ENCODE data around the gene CLK3.

CLK3 gene

DNA sequence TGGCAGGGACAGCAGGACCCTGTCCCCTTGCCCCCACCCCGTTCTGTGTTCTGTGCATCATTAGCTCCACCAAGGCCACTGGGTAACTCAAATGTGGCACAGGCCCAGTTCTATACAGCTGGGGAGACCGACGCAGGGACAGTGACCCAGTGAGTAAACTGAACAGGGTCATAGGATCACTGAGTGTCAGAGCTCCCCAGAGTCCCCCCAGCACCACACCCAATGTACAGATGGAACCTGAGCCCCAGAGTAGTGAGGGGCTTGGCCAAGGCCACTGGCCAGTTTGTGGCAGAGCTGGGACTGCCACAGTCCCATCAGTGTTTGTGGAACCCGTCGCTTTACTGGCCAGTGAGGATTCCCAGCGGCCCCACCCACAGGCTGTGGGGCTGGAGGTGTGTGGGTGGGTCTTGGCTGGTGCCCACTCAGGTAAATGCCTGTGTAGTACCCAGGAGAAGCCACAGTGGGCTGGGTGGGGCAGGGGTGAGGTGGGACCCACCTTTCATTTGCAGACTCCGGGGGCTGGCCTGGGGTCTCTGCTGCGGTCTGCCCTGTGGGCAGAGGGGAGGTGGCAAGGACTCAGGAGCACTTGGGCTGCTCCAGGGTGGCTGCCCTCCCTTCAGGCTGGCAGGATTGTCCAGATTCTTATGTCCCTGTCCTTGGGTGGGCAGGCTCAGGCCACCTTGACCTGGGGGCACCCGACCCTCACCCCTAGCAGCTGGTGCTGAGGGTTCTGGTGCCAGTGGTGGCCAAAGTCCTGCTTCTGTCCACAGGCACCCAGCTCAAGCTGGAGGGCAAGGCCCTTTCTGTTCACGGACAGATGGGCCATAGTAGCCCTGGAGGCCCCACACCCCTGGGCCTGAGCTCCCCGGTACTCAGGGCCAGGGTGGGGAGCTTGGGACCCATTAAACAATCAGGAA lies 11.6 kb upstream of the CLK3 start:
- DNase-seq: no peak

DNA sequence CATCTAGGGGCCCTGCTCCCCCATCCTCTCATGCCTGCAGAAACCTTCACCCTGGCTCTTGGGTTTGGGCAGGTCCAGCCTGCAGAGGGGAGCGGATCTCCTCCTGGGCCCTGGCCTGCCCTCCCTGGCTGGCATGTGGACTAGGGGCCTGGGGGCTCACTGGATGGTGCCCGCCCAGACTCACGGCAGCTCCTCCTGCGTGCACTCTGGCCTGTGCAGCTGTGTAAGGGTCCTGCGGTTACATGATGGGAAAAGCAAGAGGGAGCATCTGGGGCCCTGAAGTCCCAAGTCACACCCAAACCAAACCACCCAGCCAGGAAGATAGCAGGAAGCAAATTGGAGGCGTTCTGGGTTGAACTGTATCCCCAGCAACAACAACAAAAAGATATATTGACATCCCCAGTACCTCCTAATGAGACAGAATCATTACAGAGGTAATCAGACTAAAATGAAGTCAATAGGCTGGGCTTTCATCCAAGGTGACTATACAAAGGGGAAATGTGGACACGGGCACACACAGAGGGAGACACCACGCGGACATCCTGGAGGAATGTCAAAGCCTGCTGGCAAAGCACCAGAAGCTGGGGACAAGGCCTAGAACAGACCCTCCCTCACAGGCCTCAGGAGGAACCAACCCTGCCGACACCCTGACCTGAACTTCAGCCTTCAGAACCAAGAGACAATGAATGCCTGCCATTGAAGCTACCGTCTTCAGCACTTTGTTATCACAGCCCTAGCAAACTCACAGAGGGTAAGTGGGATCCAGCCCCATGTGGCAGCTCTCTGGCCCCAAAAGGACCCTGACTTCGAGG lies 10.4 kb upstream of the CLK3 start:
- no peak for DNase-seq

DNA sequence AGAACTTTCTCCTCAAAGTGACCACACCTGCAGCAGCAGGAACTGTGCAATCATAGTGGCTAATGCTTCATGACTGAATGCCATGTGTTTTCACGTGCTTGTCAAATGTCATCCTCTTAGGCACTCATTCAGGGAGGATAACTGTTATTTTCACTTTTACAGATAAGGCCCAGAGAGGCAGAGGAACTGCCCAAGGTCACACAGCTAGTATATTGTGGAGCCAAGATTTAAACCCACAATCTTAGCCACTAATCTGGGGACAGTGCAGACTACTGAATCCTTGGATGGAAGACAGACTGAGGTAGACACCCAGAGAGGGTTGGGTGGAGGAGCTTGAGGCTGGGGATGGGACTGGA lies 9.9 kb upstream of the CLK3 start:
- DNase-seq: no peak

GRCh38 chr15:74608786-74609185 lies 6.8 kb upstream of the CLK3 start:
- no peak for DNase-seq

- DNase-seq: no peak
These were observed 5.7 kb upstream of the CLK3 start for GRCh38 chr15:74609938-74610301.

DNA sequence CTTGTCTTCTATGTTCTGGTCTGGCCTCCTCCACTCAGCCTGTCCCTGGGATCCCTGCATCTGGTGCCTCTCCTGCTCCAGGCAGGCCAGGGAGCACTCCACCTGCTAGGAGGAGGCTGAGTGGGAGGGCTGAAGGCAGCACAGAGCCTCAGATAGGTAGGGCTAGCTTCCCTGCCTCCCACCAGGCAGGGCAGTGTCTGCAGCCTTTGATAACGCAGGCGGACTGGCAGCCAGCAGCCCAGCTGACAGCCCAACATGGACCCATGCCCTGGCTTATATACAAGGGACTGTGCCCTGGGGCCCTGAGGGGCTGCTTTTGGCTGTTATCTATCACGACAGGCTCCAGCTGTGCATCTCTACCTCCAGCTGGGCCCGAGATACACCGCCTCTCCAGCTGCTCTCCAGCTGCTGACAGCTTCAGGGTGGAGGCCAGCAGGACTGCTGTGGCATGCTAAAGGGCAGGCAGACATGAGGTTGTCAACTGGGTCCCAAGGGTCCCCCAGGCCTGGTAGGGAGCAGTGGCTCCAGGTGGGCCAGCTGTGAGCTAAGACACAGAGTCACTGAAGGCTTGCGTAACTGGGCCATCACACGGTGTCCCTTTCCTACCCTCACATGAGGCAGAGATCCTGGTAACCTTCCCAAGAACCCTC lies 5.2 kb upstream of the CLK3 start:
- DNase-seq: no peak

DNA sequence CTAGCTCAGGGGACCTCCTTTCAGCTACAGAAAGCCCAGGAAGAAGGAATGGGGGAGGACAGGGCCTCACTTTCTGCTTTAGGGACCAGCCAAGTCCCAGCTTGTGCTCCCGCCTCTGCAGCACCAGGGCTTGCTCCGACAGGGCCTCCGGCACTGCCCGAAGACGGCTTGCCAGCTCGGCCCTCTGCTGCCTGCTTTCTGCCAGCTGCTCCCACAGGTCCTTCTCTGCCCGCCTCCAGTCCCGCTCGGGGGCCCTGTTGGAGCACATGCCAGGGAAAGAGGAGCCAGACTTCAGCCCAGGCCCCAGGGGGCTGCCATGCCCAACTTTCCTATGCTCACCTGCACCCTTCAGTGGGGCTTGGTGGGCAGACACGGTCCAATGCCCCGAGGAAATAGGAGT lies 4.3 kb upstream of the CLK3 start:
- no peak for DNase-seq

GRCh38 chr15:74611834-74612233 lies 3.8 kb upstream of the CLK3 start:
- DNase-seq: no peak

DNA sequence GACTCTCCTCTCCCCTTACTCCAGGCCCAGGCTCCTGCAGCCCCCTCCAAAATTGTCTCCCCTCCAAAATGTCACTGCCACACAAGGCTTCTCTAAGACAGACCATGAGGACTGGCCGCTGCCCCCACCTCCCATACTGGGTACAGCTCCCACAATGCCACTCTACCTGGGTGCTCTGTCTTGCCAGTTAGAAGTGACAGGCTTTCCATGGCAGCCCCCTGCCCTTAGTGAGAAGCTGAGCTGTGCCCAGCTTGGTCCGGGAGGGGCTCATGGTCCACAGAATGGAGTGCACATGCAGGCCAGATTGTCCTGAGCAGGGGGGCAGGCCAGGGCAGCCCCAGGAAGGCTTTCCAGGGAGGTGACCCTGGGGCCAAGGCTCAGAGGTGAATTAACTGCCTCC lies 3.0 kb upstream of the CLK3 start:
- no peak for DNase-seq

DNA sequence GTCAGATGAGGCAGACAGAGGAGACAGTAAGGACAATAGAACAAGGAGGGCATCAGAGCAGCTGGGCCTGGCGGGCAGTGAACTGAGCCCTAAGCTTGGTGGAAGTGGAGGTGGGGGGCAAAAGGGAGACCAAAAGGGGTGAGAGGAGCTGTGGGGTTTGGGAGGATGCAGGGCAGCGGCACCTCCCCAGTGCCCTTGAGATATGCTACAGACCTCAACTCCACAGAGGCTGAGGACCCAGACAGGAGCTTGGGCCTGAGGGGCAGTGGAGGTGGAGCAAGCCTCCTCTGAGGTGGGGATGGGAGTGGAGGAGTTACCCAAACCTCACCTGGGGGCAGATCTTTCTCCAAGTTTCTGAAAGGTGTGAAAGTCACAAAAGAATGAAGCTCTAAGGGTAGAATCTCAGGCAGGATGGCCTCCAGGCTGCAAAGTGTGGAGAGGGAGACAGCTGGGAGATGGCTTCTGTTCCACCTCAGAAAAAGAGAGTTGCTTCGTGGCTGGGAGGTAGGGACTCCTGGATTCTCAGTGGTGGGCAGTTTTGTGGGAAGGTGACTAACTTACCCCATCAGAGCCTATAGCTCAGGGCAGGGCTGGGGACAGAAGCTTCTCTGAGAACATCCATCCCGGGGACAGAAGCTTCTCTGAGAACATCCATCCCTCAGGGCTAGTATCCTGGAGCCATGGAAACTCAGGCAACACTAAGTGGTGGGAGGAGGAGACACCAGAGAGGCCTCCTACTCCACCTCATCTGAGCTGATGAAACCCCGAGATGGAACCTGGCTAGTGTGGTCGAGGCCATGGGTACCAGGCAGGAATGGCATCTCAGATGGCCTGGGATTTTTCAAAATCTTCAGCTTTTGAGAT lies 2.3 kb upstream of the CLK3 start:
- no peak for DNase-seq

- DNase-seq: no peak
These were observed 1.5 kb upstream of the CLK3 start for GRCh38 chr15:74613953-74614743.

DNA sequence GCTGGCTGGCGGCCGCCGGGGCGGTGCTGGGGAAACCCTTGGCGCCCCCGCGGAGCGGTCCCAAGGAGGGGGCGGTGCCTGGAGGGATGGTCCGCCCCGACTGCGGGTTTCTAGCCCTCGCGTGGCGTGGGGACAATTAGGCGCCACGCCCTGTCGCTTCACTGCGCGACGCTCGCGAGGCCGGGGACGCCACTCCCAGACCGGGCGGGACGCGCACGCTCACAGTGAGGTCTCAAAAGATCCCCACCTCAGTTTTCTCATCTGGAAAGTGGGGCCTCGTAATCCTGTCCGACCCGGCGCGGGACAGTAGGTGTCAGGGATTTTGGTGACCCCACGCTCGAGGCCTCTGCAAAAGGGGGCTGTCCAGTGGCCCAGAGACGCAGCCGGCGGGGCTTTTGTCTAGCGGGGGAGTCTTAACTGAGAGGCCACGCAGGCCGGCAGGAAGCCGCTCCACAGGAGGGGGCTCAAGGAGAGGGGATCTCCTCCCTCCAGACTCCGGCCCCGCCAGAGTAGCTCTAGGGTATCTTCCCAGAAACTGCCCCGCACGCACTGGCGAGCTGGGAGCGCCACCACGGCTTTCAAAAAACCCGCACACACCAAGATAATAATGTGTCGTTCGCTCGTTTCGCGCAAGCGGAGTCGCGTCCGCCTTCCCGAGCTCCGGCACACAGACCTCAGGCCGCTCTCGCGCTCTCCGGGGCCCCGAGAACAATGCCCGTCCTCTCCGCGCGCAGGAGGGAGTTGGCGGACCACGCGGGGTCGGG lies 710 bp upstream of the CLK3 start:
- DNase-seq: peak; percentile 94

GRCh38 chr15:74616366-74616939 lies 817 bp downstream of the CLK3 start:
- peak; percentile 77 for DNase-seq

DNA sequence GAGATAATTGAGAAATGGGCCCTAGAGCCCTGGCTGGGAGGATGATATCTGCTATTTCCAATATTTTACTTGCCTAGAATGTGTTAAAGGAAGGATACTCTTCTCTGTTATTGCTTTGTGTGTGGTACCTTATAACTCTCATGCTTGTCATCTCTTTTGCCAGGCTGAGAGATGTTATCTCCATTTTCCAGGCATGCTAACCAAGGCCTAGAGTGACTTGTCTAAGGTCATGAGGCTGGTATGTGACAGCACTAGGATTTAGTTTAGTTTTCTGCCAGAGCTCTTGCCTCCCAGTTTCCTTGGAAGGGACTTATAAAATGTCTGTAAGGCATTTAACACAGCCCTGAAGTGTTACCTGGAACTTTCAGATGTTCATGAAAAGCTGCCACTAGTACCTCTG lies 1.4 kb downstream of the CLK3 start:
- no peak for DNase-seq

DNA sequence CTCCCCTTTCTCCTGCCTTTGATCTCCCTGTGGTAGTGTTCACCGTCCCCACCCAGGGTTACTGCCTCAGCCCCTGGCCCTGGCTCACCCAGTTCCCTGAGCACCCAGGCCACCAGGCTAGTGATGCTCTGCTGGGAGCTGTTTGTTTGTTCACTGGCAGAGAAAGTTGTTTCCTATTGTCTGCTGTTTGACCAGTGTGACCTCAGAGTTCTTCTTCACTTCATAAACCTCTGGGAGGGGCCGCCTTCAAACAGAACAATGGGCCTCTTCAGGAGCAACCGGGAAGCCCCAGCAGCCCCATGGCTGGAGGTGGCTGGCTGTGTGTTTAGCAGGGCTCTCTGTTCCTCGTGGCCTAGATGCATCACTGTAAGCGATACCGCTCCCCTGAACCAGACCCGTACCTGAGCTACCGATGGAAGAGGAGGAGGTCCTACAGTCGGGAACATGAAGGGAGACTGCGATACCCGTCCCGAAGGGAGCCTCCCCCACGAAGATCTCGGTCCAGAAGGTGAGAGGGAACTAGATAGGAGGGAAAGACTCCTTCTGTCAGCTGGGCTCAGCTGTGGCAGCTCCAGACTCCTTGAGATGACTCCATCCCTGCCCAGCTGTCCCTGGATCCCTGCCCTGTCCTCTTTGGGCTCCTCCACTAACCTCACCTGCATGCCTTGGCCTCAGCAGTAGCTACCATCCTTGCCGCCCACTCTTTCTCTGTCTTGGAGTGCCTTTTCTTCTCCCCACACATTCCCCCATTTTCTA lies 3.4 kb downstream of the CLK3 start:
- no peak for DNase-seq

DNA sequence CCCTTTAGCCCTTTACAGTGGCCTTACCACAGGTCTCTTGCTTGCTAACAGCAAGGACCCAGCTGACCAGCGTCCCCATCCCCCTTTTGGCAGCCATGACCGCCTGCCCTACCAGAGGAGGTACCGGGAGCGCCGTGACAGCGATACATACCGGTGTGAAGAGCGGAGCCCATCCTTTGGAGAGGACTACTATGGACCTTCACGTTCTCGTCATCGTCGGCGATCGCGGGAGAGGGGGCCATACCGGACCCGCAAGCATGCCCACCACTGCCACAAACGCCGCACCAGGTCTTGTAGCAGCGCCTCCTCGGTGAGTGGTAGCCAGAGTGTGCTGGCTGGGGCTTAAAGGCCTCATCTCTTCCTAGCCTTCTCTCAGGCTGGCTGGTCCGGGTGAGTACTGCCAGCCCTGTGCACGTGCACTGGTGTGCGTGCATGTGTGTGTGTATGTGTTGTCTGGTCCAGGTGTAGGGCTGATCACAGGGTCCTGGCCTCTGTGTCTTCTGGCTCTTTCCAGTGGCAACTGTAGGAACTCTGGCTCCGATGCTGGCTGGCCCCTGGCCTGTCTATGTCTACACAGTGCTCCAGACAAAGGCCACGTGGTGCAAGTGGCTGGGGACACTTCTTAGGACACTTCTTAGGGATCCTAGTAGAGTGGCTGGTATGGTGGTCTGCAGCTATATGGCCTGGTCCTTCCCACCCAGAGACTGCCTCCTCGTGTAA lies 4.4 kb downstream of the CLK3 start:
- no peak for DNase-seq

- peak; percentile 73 for DNase-seq
These were observed 5.3 kb downstream of the CLK3 start for GRCh38 chr15:74620636-74621545.

DNA sequence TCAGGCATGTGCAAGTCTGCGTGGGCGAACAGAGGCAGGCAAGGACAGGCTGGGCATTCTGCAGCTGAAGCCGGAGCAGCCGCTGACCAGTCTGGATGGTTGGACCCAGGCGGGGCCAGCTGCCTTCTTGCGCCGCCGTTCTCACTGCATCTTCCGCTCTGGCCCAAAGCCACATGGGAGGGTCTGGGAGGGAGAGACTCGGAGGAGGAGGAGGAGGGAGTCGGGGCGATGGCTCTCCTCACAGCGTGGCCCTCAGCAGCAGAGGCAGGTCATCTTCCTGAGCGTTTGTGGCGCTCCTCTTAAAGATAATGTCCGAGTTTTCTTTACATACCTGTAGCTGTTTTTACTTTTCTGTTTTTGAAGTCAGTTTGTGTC lies 5.9 kb downstream of the CLK3 start:
- DNase-seq: no peak
